NCI-H82 treated with DMSO at 0.1 percent for 48 hours (cell line): ENCODE results near the gene THBS3.
"Not testable (repeated sequence)": the region's sequence is repeated elsewhere in the genome, so short reads cannot be mapped to it uniquely, and the experiment has no call there.

Experiments used
- DNase-seq: peaks from one replicate; lab custom pipeline; 2025; ENCODE audit not compliant: unreplicated experiment; lab: John Stamatoyannopoulos, UW

Gene THBS3

GRCh38 chr1:155235375-155235774, 27.7 kb upstream of the THBS3 start:
- not testable (repeated sequence) for DNase-seq

- DNase-seq: not testable (repeated sequence)
Observed at GRCh38 chr1:155233502-155233901, 25.8 kb upstream of the THBS3 start.

GRCh38 chr1:155232001-155232978, 24.6 kb upstream of the THBS3 start:
- DNase-seq: not testable (repeated sequence)

GRCh38 chr1:155231302-155231701, 23.6 kb upstream of the THBS3 start:
- DNase-seq: not testable (repeated sequence)

- no peak for DNase-seq
Observed at GRCh38 chr1:155228096-155228427, 20.4 kb upstream of the THBS3 start.

GRCh38 chr1:155227261-155228095, 19.8 kb upstream of the THBS3 start:
- DNase-seq: peak; percentile 99

- DNase-seq: no peak
Observed at GRCh38 chr1:155226910-155227260, 19.2 kb upstream of the THBS3 start.

- DNase-seq: peak; percentile 84
Observed at GRCh38 chr1:155226188-155226909, 18.7 kb upstream of the THBS3 start.

GRCh38 chr1:155225404-155225759, 17.7 kb upstream of the THBS3 start:
- DNase-seq: not testable (repeated sequence)

- no peak for DNase-seq
Observed at GRCh38 chr1:155223047-155223446, 15.3 kb upstream of the THBS3 start.

GRCh38 chr1:155220211-155220965, 12.7 kb upstream of the THBS3 start:
- DNase-seq: not testable (repeated sequence)

GRCh38 chr1:155219592-155220031, 11.9 kb upstream of the THBS3 start:
- no peak for DNase-seq

- no peak for DNase-seq
Observed at GRCh38 chr1:155218854-155219591, 11.3 kb upstream of the THBS3 start.

GRCh38 chr1:155214702-155215101, 7.0 kb upstream of the THBS3 start:
- not testable (repeated sequence) for DNase-seq

GRCh38 chr1:155212051-155212440, 4.3 kb upstream of the THBS3 start:
- not testable (repeated sequence) for DNase-seq

- DNase-seq: not testable (repeated sequence)
Observed at GRCh38 chr1:155211381-155212050, 3.8 kb upstream of the THBS3 start.

GRCh38 chr1:155210314-155211104, 2.8 kb upstream of the THBS3 start:
- no peak for DNase-seq

- DNase-seq: no peak
Observed at GRCh38 chr1:155209312-155209721, 1.6 kb upstream of the THBS3 start.
